Suppressor macrophage treated with lipopolysaccharide for 4 hours (primary cell): ENCODE data around the gene CAMTA1.

ENCODE experiments used
- DNase-seq: peaks from one replicate; pipeline ENCODE4 v3.0.0-alpha.2; 2020

CAMTA1 gene

GRCh38 chr1:7333094-7333493 is 547.8 kb downstream of the CAMTA1 start:
- no peak for DNase-seq

GRCh38 chr1:7333620-7334019 is 548.4 kb downstream of the CAMTA1 start:
- no peak for DNase-seq

- no peak for DNase-seq
These were observed 549.3 kb downstream of the CAMTA1 start for GRCh38 chr1:7334475-7335035.

- no peak for DNase-seq
These were observed 550.1 kb downstream of the CAMTA1 start for GRCh38 chr1:7335224-7335879.

- no peak for DNase-seq
These were observed 553.2 kb downstream of the CAMTA1 start for GRCh38 chr1:7338439-7338838.

GRCh38 chr1:7339014-7339413 is 553.8 kb downstream of the CAMTA1 start:
- DNase-seq, result no peak

GRCh38 chr1:7339953-7340352 is 554.7 kb downstream of the CAMTA1 start:
- DNase-seq, result no peak

- no peak for DNase-seq
These were observed 556.1 kb downstream of the CAMTA1 start for GRCh38 chr1:7341145-7341905.

- DNase-seq, result no peak
These were observed 558.6 kb downstream of the CAMTA1 start for GRCh38 chr1:7343882-7344281.

- no peak for DNase-seq
These were observed 559.0 kb downstream of the CAMTA1 start for GRCh38 chr1:7344299-7344698.

- DNase-seq, result no peak
These were observed 560.3 kb downstream of the CAMTA1 start for GRCh38 chr1:7345516-7345915.

GRCh38 chr1:7346070-7346596 is 560.9 kb downstream of the CAMTA1 start:
- DNase-seq, result no peak

- DNase-seq, result no peak
These were observed 561.6 kb downstream of the CAMTA1 start for GRCh38 chr1:7346600-7347570.

GRCh38 chr1:7348073-7348472 is 562.8 kb downstream of the CAMTA1 start:
- no peak for DNase-seq

- DNase-seq, result no peak
These were observed 563.3 kb downstream of the CAMTA1 start for GRCh38 chr1:7348580-7348979.

GRCh38 chr1:7350804-7351203 is 565.5 kb downstream of the CAMTA1 start:
- DNase-seq, result no peak

GRCh38 chr1:7351649-7352048 is 566.4 kb downstream of the CAMTA1 start:
- no peak for DNase-seq

- no peak for DNase-seq
These were observed 567.1 kb downstream of the CAMTA1 start for GRCh38 chr1:7352364-7352763.

GRCh38 chr1:7352974-7353373 is 567.7 kb downstream of the CAMTA1 start:
- DNase-seq, result no peak

GRCh38 chr1:7355646-7356045 is 570.4 kb downstream of the CAMTA1 start:
- DNase-seq, result no peak

GRCh38 chr1:7356079-7356478 is 570.8 kb downstream of the CAMTA1 start:
- DNase-seq, result no peak

- no peak for DNase-seq
These were observed 573.2 kb downstream of the CAMTA1 start for GRCh38 chr1:7358425-7358824.

GRCh38 chr1:7360526-7360925 is 575.3 kb downstream of the CAMTA1 start:
- no peak for DNase-seq
